Neural progenitor cell (in vitro differentiated cells): ENCODE measurements around the gene AMZ2.
"Not testable (repeated sequence)": the region's sequence is repeated elsewhere in the genome, so short reads cannot be mapped to it uniquely, and the experiment has no call there.

Experiments
- CTCF ChIP-seq: fragments of 200-600 bp; sonication (generic); IDR thresholded peaks from 2 replicates; pipeline ENCODE4 v1.5.1; 2017; ENCODE audit warnings: antibody characterized with exemption, mild to moderate bottlenecking
- EZH2 ChIP-seq: fragments of 200-600 bp; sonication (generic); IDR thresholded peaks from 2 replicates; pipeline ENCODE4 v1.6.1; 2017; ENCODE audit warnings: antibody characterized with exemption, mild to moderate bottlenecking, moderate library complexity
- EZH2phosphoT487 ChIP-seq: fragments of 200-600 bp; sonication (generic); IDR thresholded peaks from 2 replicates; pipeline ENCODE4 v1.6.1; 2017; ENCODE audit warnings: antibody characterized with exemption

- TF ChIP-seq CTCF, EZH2, EZH2phosphoT487: not testable (repeated sequence)
Measured at GRCh38 chr17:68225055-68225454, 22.8 kb upstream of the AMZ2 start.
